Neural cell (in vitro differentiated cells): ENCODE data around the gene ARHGEF16. TPM values are rescaled to one million over a fixed set of nuclear protein-coding genes. Genes with fewer than 3 reads are reported as not detected.

ENCODE experiments used
- H2AFZ ChIP-seq: fragments of 200-600, 300-800 bp; sonication (generic), shearing (Covaris generic); 2 replicates; pipeline ENCODE4 v1.6.0; 2014; ENCODE audit warnings: low read depth, mild to moderate bottlenecking, antibody characterized with exemption, low read length, moderate library complexity
- H3F3A ChIP-seq: fragments of 200-600 bp; shearing (Covaris generic); 2 replicates; pipeline ENCODE4 v1.6.1; 2016; ENCODE audit warnings: mild to moderate bottlenecking, moderate library complexity, mixed read lengths, antibody characterized with exemption, low read length; ENCODE audit not compliant: insufficient read depth, poor library complexity, severe bottlenecking
- H3K27ac ChIP-seq: fragments of 200-600, 300-800 bp; sonication (generic), shearing (Covaris generic); 2 replicates; pipeline ENCODE4 v1.5.1; 2014; ENCODE audit warnings: mild to moderate bottlenecking, low read length, moderate library complexity
- H3K27me3 ChIP-seq: fragments of 300-800, 200-600 bp; sonication (generic), shearing (Covaris generic); 2 replicates; pipeline ENCODE4 v1.6.0; 2014; ENCODE audit warnings: mild to moderate bottlenecking, low read depth, low read length, moderate library complexity; ENCODE audit not compliant: insufficient read depth
- H3K36me3 ChIP-seq: fragments of 300-800, 200-600 bp; sonication (generic), shearing (Covaris generic); 2 replicates; pipeline ENCODE4 v1.5.1; 2014; ENCODE audit warnings: mild to moderate bottlenecking, antibody characterized with exemption, low read length, moderate library complexity; ENCODE audit not compliant: insufficient read depth
- H3K4me2 ChIP-seq: fragments of 300-800, 200-600 bp; sonication (generic), shearing (Covaris generic); 2 replicates; pipeline ENCODE4 v1.6.0; 2014; ENCODE audit warnings: mild to moderate bottlenecking, low read length
- H3K4me3 ChIP-seq: fragments of 300-800, 200-600 bp; sonication (generic), shearing (Covaris generic); 2 replicates; pipeline ENCODE4 v1.5.1; 2014; ENCODE audit warnings: mild to moderate bottlenecking, low read length, moderate library complexity
- H3K79me2 ChIP-seq: fragments of 200-600 bp; shearing (Covaris generic); replicated peaks from 2 replicates; pipeline ENCODE4 v1.6.0; 2014; ENCODE audit warnings: mild to moderate bottlenecking, low read length, moderate library complexity; ENCODE audit not compliant: insufficient read depth
- H3K9ac ChIP-seq: fragments of 300-800, 200-600 bp; sonication (generic), shearing (Covaris generic); 2 replicates; pipeline ENCODE4 v1.6.1; 2016; ENCODE audit warnings: mild to moderate bottlenecking, low read length, mixed read lengths
- H3K9me2 ChIP-seq: fragments of 200-600 bp; shearing (Covaris generic); 2 replicates; pipeline ENCODE4 v1.6.1; 2016; ENCODE audit warnings: mild to moderate bottlenecking, low read length, mixed read lengths; ENCODE audit not compliant: insufficient read depth
- H3K9me3 ChIP-seq: fragments of 200-600, 300-800 bp; sonication (generic), shearing (Covaris generic); 2 replicates; pipeline ENCODE4 v1.6.1; 2016; ENCODE audit warnings: mild to moderate bottlenecking, mixed run types, low read length, moderate library complexity, mixed read lengths
- H4K20me1 ChIP-seq: fragments of 200-600 bp; shearing (Covaris generic); 2 replicates; pipeline ENCODE4 v1.6.1; 2016; ENCODE audit warnings: mild to moderate bottlenecking, mixed run types; ENCODE audit not compliant: insufficient read depth
- CTCF ChIP-seq: fragments of 450-650 bp; IDR thresholded peaks from 2 replicates; pipeline ENCODE4 v1.5.1; 2014; ENCODE audit warnings: antibody characterized with exemption, mild to moderate bottlenecking, moderate library complexity; ENCODE audit not compliant: poor library complexity, severe bottlenecking
- EP300 ChIP-seq: fragments of 450-650 bp; conservative IDR thresholded peaks from 2 replicates; pipeline ENCODE4 v1.6.1; 2014; ENCODE audit warnings: antibody characterized with exemption, mild to moderate bottlenecking, moderate library complexity; ENCODE audit not compliant: poor library complexity, severe bottlenecking
- EZH2 ChIP-seq: fragments of 200-600, 300-800 bp; shearing (Covaris generic), sonication (generic); IDR thresholded peaks from 2 replicates; pipeline ENCODE4 v1.6.1; 2014; ENCODE audit warnings: antibody characterized with exemption, low read length, borderline replicate concordance, mild to moderate bottlenecking; ENCODE audit not compliant: insufficient read depth, poor library complexity, severe bottlenecking
- MXI1 ChIP-seq: fragments of 450-650 bp; conservative IDR thresholded peaks from 2 replicates; pipeline ENCODE4 v1.6.1; 2014; ENCODE audit warnings: antibody characterized with exemption, mild to moderate bottlenecking; ENCODE audit not compliant: poor library complexity, severe bottlenecking
- POLR2AphosphoS5 ChIP-seq: IDR thresholded peaks from 2 replicates; pipeline ENCODE4 v1.6.1; 2012
- RAD21 ChIP-seq: fragments of 450-650 bp; conservative IDR thresholded peaks from 2 replicates; pipeline ENCODE4 v1.6.1; 2014; ENCODE audit warnings: antibody characterized with exemption, mild to moderate bottlenecking, moderate library complexity
- SMC3 ChIP-seq: fragments of 450-650 bp; conservative IDR thresholded peaks from 2 replicates; pipeline ENCODE4 v1.6.1; 2014; ENCODE audit warnings: antibody characterized with exemption, mild to moderate bottlenecking, moderate library complexity; ENCODE audit not compliant: poor library complexity
- TAF1 ChIP-seq: IDR thresholded peaks from 2 replicates; pipeline ENCODE4 v1.6.1; 2012; ENCODE audit warnings: low read depth
- polyA plus RNA-seq: library from polyadenylated mRNA; depleted of rRNA; stranded (reverse); fragments of >200 nt; gene quantifications from 2 replicates; pipeline ENCODE4 v1.2.3, GENCODE V29; 2014
- TF ChIP-seq, protein P1 (sequence below): IDR thresholded peaks from 2 replicates; pipeline ENCODE4 v1.6.1; 2012; ENCODE audit warnings: borderline replicate concordance

ARHGEF16 gene
- polyA plus RNA-seq, 1 donor from 2014 or later = 0.64 TPM

- no peak overlapping the region for H3K9ac ChIP-seq
- H3F3A ChIP-seq = no peaks in the 10 kb centered on the region
- no peaks in the 10 kb centered on the region for H4K20me1 ChIP-seq
- no peak overlapping the region for H2AFZ ChIP-seq
- TF ChIP-seq MXI1 (no peak), EP300 (no peak), TAF1 (no peak), POLR2AphosphoS5 (no peak), EZH2 (no peak), RAD21 (no peak), SMC3 (no peak), CTCF (no peak)
- TF ChIP-seq, protein P1, sequence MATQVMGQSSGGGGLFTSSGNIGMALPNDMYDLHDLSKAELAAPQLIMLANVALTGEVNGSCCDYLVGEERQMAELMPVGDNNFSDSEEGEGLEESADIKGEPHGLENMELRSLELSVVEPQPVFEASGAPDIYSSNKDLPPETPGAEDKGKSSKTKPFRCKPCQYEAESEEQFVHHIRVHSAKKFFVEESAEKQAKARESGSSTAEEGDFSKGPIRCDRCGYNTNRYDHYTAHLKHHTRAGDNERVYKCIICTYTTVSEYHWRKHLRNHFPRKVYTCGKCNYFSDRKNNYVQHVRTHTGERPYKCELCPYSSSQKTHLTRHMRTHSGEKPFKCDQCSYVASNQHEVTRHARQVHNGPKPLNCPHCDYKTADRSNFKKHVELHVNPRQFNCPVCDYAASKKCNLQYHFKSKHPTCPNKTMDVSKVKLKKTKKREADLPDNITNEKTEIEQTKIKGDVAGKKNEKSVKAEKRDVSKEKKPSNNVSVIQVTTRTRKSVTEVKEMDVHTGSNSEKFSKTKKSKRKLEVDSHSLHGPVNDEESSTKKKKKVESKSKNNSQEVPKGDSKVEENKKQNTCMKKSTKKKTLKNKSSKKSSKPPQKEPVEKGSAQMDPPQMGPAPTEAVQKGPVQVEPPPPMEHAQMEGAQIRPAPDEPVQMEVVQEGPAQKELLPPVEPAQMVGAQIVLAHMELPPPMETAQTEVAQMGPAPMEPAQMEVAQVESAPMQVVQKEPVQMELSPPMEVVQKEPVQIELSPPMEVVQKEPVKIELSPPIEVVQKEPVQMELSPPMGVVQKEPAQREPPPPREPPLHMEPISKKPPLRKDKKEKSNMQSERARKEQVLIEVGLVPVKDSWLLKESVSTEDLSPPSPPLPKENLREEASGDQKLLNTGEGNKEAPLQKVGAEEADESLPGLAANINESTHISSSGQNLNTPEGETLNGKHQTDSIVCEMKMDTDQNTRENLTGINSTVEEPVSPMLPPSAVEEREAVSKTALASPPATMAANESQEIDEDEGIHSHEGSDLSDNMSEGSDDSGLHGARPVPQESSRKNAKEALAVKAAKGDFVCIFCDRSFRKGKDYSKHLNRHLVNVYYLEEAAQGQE = no peak
- H3K9me2 ChIP-seq = no peaks in the 10 kb centered on the region
- no peaks in the 10 kb centered on the region for H3K36me3 ChIP-seq
- H3K4me2 ChIP-seq = no peak overlapping the region
- no peaks in the 10 kb centered on the region for H3K79me2 ChIP-seq
- no peak overlapping the region for H3K4me3 ChIP-seq
- no peaks in the 10 kb centered on the region for H3K9me3 ChIP-seq
- no peaks in the 10 kb centered on the region for H3K27me3 ChIP-seq
- no peak overlapping the region for H3K27ac ChIP-seq
These were observed 18.8 kb upstream of the ARHGEF16 start for GRCh38 chr1:3435666-3436065.

- no peak overlapping the region for H3K4me2 ChIP-seq
- no peaks in the 10 kb centered on the region for H3K9me2 ChIP-seq
- no peak overlapping the region for H3K4me3 ChIP-seq
- no peaks in the 10 kb centered on the region for H3K27me3 ChIP-seq
- H3K79me2 ChIP-seq = no peaks in the 10 kb centered on the region
- no peak for TF ChIP-seq SMC3
- TF ChIP-seq POLR2AphosphoS5 = no peak
- TF ChIP-seq RAD21 = no peak
- no peak for TF ChIP-seq EP300
- TF ChIP-seq TAF1 = no peak
- TF ChIP-seq, protein P1 = no peak
- no peak for TF ChIP-seq EZH2
- no peak for TF ChIP-seq CTCF
- H3K9ac ChIP-seq = no peak overlapping the region
- H3F3A ChIP-seq = no peaks in the 10 kb centered on the region
- no peaks in the 10 kb centered on the region for H3K36me3 ChIP-seq
- H3K9me3 ChIP-seq = no peaks in the 10 kb centered on the region
- H3K27ac ChIP-seq = no peak overlapping the region
- H4K20me1 ChIP-seq = no peaks in the 10 kb centered on the region
- no peak overlapping the region for H2AFZ ChIP-seq
These were observed 18.0 kb upstream of the ARHGEF16 start for GRCh38 chr1:3436451-3436850.
